ENCODE data around the gene SORCS3.

GRCh38 chr10:104707602-104708459, 66.7 kb downstream of the SORCS3 start:
- no peak for TF ChIP-seq CTCF (IDR thresholded peaks at IDR 0.05; ENCODE audit: insufficient read depth, low read length, poor library complexity, severe bottlenecking)
- no peak for TF ChIP-seq EZH2phosphoT487 (conservative IDR thresholded peaks at IDR 0.05; ENCODE audit: low read length)
